ENCODE data around the gene ZSCAN5C.

Gene ZSCAN5C

DNA sequence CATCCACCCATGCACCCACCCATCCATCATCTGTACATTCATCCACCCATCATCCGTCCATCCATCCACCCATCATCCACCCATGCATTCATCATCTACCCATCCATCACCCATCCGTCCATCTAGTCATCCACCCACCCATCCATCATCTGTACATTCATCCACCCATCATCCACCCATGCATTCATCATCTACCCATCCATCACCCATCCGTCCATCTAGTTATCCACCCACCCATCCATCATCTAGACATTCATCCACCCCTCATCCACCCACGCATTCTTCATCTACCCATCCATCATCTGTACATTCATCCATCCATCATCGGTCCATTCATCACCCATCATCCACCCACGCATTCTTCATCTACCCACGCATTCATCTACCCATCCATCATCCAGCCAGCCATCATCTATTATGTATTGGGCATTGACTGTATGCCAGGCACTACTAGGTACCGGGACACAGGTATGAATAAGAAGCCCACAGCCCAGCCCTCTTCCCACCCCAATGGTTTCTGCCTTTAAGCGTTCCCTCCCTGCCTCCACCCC, 43.0 kb upstream of the ZSCAN5C start:
- no peak overlapping the region for H3K4me2 ChIP-seq (ENCODE audit: low read depth, low read length, poor library complexity, severe bottlenecking)
- H3K27me3 ChIP-seq (ENCODE audit: insufficient read depth, low read length, poor library complexity, severe bottlenecking): no peaks in the 10 kb centered on the region
- H4K20me1 ChIP-seq (ENCODE audit: insufficient read depth, low read length, poor library complexity, severe bottlenecking): peaks cover 3% of the 10 kb centered on the region
- H3K9ac ChIP-seq (ENCODE audit: low read depth, low read length, poor library complexity, severe bottlenecking): no peak overlapping the region
- H3K79me2 ChIP-seq (ENCODE audit: insufficient read depth, low read length): no peaks in the 10 kb centered on the region
- peaks cover 51% of the 10 kb centered on the region; the same call in 1 of the 2 replicates for H3K36me3 ChIP-seq (ENCODE audit: insufficient read depth, low read length)
- H2AFZ ChIP-seq (ENCODE audit: low read length): no peak overlapping the region
- H3K9me2 ChIP-seq (replicated peaks; ENCODE audit: low read depth, low read length): no peaks in the 10 kb centered on the region
- H3F3A ChIP-seq (ENCODE audit: low read depth): no peaks in the 10 kb centered on the region
- no peak overlapping the region for H3K4me3 ChIP-seq (ENCODE audit: low read length, poor library complexity, severe bottlenecking)
- H3K9me3 ChIP-seq (ENCODE audit: insufficient read depth, low read depth, low read length): no peaks in the 10 kb centered on the region
- H3K4me1 ChIP-seq (ENCODE audit: insufficient read depth, low read length, poor library complexity, severe bottlenecking): peaks cover 20% of the 10 kb centered on the region
- TF ChIP-seq, protein P1, sequence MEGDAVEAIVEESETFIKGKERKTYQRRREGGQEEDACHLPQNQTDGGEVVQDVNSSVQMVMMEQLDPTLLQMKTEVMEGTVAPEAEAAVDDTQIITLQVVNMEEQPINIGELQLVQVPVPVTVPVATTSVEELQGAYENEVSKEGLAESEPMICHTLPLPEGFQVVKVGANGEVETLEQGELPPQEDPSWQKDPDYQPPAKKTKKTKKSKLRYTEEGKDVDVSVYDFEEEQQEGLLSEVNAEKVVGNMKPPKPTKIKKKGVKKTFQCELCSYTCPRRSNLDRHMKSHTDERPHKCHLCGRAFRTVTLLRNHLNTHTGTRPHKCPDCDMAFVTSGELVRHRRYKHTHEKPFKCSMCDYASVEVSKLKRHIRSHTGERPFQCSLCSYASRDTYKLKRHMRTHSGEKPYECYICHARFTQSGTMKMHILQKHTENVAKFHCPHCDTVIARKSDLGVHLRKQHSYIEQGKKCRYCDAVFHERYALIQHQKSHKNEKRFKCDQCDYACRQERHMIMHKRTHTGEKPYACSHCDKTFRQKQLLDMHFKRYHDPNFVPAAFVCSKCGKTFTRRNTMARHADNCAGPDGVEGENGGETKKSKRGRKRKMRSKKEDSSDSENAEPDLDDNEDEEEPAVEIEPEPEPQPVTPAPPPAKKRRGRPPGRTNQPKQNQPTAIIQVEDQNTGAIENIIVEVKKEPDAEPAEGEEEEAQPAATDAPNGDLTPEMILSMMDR (conservative IDR thresholded peaks at IDR 0.05; ENCODE audit: low read length): no peak
- no peak for TF ChIP-seq EZH2phosphoT487 (IDR thresholded peaks at IDR 0.05; ENCODE audit: borderline replicate concordance)

DNA sequence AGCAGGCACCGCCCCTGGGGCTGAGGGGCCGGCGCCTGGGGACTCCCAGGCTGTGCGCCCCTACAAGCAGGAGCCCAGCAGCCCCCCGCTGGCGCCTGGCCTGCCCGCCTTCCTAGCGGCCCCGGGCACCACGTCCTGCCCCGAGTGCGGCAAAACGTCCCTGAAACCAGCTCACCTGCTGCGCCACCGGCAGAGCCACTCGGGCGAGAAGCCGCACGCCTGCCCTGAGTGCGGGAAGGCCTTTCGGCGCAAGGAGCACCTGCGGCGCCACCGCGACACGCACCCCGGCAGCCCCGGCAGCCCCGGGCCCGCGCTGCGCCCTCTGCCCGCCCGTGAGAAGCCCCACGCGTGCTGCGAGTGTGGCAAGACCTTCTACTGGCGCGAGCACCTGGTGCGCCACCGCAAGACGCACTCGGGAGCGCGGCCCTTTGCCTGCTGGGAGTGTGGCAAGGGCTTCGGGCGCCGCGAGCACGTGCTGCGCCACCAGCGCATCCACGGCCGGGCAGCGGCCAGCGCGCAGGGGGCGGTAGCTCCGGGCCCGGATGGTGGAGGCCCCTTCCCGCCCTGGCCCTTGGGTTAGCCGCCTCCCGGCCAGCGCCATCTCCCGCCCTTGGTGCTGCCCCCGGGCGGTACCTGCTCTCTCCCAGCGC, 42.3 kb upstream of the ZSCAN5C start:
- Histone ChIP-seq H3K27me3 (ENCODE audit: insufficient read depth, low read length, poor library complexity, severe bottlenecking) (no peaks in the 10 kb centered on the region), H4K20me1 (ENCODE audit: insufficient read depth, low read length, poor library complexity, severe bottlenecking) (no peaks in the 10 kb centered on the region), H3K4me2 (ENCODE audit: low read depth, low read length, poor library complexity, severe bottlenecking) (no peak overlapping the region), H2AFZ (ENCODE audit: low read length) (no peak overlapping the region), H3K4me3 (ENCODE audit: low read length, poor library complexity, severe bottlenecking) (no peak overlapping the region), H3K9me2 (replicated peaks; ENCODE audit: low read depth, low read length) (no peaks in the 10 kb centered on the region), H3K4me1 (ENCODE audit: insufficient read depth, low read length, poor library complexity, severe bottlenecking) (peaks cover 24% of the 10 kb centered on the region), H3K79me2 (ENCODE audit: insufficient read depth, low read length) (no peaks in the 10 kb centered on the region), H3K9ac (ENCODE audit: low read depth, low read length, poor library complexity, severe bottlenecking) (no peak overlapping the region), H3K36me3 (ENCODE audit: insufficient read depth, low read length) (peaks cover 46% of the 10 kb centered on the region; the same call in 1 of the 2 replicates), H3F3A (ENCODE audit: low read depth) (no peaks in the 10 kb centered on the region), H3K9me3 (ENCODE audit: insufficient read depth, low read depth, low read length) (no peaks in the 10 kb centered on the region)
- TF ChIP-seq EZH2phosphoT487 (IDR thresholded peaks at IDR 0.05; ENCODE audit: borderline replicate concordance): no peak
- TF ChIP-seq, protein P1 (conservative IDR thresholded peaks at IDR 0.05; ENCODE audit: low read length): no peak

DNA sequence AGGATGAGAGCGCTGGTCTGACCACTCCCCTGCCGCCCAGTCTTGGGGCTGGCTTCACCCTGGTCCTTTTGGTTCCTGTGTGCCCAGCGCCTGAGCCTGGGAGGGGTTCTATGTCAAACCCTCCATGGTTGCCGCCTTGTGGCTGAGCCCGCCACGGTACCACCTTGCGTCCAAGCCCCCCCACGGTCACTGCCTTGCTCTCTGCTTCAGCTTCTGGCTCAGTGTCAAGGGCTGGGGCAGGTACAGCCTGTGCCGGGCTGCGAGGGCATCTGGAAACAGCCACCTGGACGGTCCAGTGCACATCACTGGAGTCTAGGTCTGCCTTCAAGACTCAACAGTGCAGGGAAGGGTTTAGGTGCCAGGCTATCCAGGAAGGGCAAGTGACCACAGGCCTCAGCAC, 40.5 kb upstream of the ZSCAN5C start:
- peaks cover 30% of the 10 kb centered on the region; the same call in 1 of the 2 replicates for H3K36me3 ChIP-seq (ENCODE audit: insufficient read depth, low read length)
- H3K4me1 ChIP-seq (ENCODE audit: insufficient read depth, low read length, poor library complexity, severe bottlenecking): peaks cover 24% of the 10 kb centered on the region
- H3K4me2 ChIP-seq (ENCODE audit: low read depth, low read length, poor library complexity, severe bottlenecking): no peak overlapping the region
- TF ChIP-seq EZH2phosphoT487 (IDR thresholded peaks at IDR 0.05; ENCODE audit: borderline replicate concordance): no peak
- TF ChIP-seq, protein P1 (conservative IDR thresholded peaks at IDR 0.05; ENCODE audit: low read length): no peak
- no peaks in the 10 kb centered on the region for H4K20me1 ChIP-seq (ENCODE audit: insufficient read depth, low read length, poor library complexity, severe bottlenecking)
- H3K27me3 ChIP-seq (ENCODE audit: insufficient read depth, low read length, poor library complexity, severe bottlenecking): no peaks in the 10 kb centered on the region
- no peaks in the 10 kb centered on the region for H3K9me3 ChIP-seq (ENCODE audit: insufficient read depth, low read depth, low read length)
- no peak overlapping the region for H2AFZ ChIP-seq (ENCODE audit: low read length)
- no peaks in the 10 kb centered on the region for H3F3A ChIP-seq (ENCODE audit: low read depth)
- H3K79me2 ChIP-seq (ENCODE audit: insufficient read depth, low read length): no peaks in the 10 kb centered on the region
- no peak overlapping the region for H3K4me3 ChIP-seq (ENCODE audit: low read length, poor library complexity, severe bottlenecking)
- H3K9me2 ChIP-seq (replicated peaks; ENCODE audit: low read depth, low read length): no peaks in the 10 kb centered on the region
- no peak overlapping the region for H3K9ac ChIP-seq (ENCODE audit: low read depth, low read length, poor library complexity, severe bottlenecking)
